ENCODE results near the gene COL18A1.

COL18A1 gene

GRCh38 chr21:45401916-45402900 is 2.8 kb upstream of the COL18A1 start:
- no peak for DNase-seq

- DNase-seq = no peak
Observed at GRCh38 chr21:45403133-45403824, 1.7 kb upstream of the COL18A1 start.

GRCh38 chr21:45403825-45404729 is 888 bp upstream of the COL18A1 start:
- DNase-seq = no peak

- no peak for DNase-seq
Observed at GRCh38 chr21:45405271-45405818, 380 bp downstream of the COL18A1 start.

- DNase-seq = no peak
Observed at GRCh38 chr21:45405819-45406762, 1.1 kb downstream of the COL18A1 start.

- no peak for DNase-seq
Observed at GRCh38 chr21:45406801-45407628, 2.0 kb downstream of the COL18A1 start.

GRCh38 chr21:45407629-45408247 is 2.8 kb downstream of the COL18A1 start:
- DNase-seq = no peak

- DNase-seq = no peak
Observed at GRCh38 chr21:45408271-45408791, 3.4 kb downstream of the COL18A1 start.

GRCh38 chr21:45408801-45409261 is 3.9 kb downstream of the COL18A1 start:
- no peak for DNase-seq

- no peak for DNase-seq
Observed at GRCh38 chr21:45409466-45410150, 4.6 kb downstream of the COL18A1 start.

- no peak for DNase-seq
Observed at GRCh38 chr21:45410151-45410864, 5.3 kb downstream of the COL18A1 start.

- no peak for DNase-seq
Observed at GRCh38 chr21:45410865-45411809, 6.2 kb downstream of the COL18A1 start.

GRCh38 chr21:45411810-45412206 is 6.8 kb downstream of the COL18A1 start:
- DNase-seq = no peak

- no peak for DNase-seq
Observed at GRCh38 chr21:45412491-45412890, 7.5 kb downstream of the COL18A1 start.

GRCh38 chr21:45412909-45413611 is 8.1 kb downstream of the COL18A1 start:
- no peak for DNase-seq

- no peak for DNase-seq
Observed at GRCh38 chr21:45413922-45414321, 9.0 kb downstream of the COL18A1 start.
